ENCODE results near the gene VMAC. TPM values are rescaled to one million over a fixed set of nuclear protein-coding genes. Genes with fewer than 3 reads are reported as not detected.

Gene VMAC
- polyA plus RNA-seq, 1 donor (not counting 4 experiments of a cell fraction or from before 2014, with no cell fraction given) = 2.2 TPM

DNA sequence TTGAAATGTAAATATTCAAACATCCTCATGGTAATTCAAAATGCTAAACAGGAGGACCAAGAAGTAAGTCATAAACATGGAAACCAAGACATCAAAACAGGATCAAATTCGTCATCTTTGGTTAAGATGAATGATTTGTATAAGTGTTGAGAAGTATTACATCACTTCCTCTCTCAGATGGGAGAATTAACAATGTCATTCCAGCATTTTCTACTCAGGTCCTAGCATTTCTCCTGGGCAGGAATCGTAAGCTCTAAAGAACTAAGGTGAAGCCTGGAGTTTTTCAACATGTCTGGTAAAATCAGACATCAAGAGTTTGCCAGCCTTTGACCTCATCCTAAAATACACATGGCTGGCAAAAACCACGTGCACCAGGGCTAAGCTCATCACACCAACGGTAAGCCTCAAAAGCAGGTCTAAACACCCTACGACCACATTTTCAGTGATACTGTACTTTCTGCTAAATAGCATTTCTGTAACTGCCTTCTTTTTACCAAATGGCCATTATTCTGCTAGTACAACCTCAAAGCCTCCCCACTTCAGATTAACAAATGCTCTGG lies 48.4 kb downstream of the VMAC start:
- FAIRE-seq = peak; percentile 17

DNA sequence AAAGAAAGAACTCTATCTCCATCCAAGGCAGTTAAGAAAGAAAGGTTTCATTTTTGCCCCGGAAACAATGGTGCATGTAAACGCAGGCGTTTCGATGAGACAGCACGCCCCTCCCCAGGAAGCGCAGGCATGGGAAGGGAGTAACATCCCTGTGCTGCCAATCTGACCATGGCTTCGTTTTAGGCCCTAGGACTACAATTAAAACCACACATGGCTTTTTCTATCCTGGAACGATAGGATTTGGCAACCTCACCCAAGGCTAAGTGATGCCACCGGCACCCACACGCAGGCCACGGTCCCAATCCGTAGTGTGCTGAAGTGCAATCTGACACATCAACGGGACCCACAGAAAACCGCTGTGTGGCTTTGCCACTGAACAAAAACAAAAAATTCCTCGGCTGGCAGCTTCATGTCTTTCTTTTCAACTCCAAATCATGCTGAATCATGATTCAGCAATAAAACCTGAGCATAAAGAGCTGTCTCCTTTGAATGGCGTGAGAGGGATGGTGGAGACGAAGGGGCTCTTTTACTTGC lies 49.1 kb downstream of the VMAC start:
- Histone ChIP-seq H3K9me1 (ENCODE audit: control insufficient read depth, extremely low read depth, insufficient read depth, low read length) (peaks cover 3% of the 10 kb centered on the region), H3K4me3 (ENCODE audit: control insufficient read depth in 2 of 3, extremely low read depth in 1 of 3, insufficient read depth in 2 of 3, low read depth in 1 of 3, low read length in 3 of 3) (no peak overlapping the region), H3K4me2 (ENCODE audit: control insufficient read depth, extremely low read depth, insufficient read depth, low read depth, low read length) (no peak overlapping the region), H3K27ac (ENCODE audit: control insufficient read depth, insufficient read depth, low read length) (no peak overlapping the region), H3K27me3 (ENCODE audit: control insufficient read depth, extremely low read depth, insufficient read depth, low read length) (no peaks in the 10 kb centered on the region), H2AFZ (ENCODE audit: control insufficient read depth, low read length) (no peak overlapping the region), H4K20me1 (ENCODE audit: control insufficient read depth, extremely low read depth, insufficient read depth, low read length) (peaks cover 23% of the 10 kb centered on the region), H3K9me3 (ENCODE audit: control insufficient read depth, low read depth, low read length) (no peaks in the 10 kb centered on the region), H3K36me3 (ENCODE audit: control insufficient read depth in 2 of 2, extremely low read depth in 1 of 2, insufficient read depth in 2 of 2, low read length in 2 of 2) (peaks cover 6 to 10% of the 10 kb centered on the region in 2 experiments), H3K79me2 (ENCODE audit: control insufficient read depth, insufficient read depth, low read length) (peaks cover 88% of the 10 kb centered on the region), H3K9ac (ENCODE audit: control insufficient read depth, extremely low read depth, insufficient read depth, low read length) (no peak overlapping the region), H3K4me1 (ENCODE audit: control insufficient read depth, extremely low read depth, insufficient read depth, low read length) (peaks cover 3% of the 10 kb centered on the region)
- dilution Hi-C loops (cut with MboI; ENCODE audit: extremely low pct_ligation_motif_present, low sequenced_read_pairs) = no loop called here
- TF ChIP-seq, protein P1, sequence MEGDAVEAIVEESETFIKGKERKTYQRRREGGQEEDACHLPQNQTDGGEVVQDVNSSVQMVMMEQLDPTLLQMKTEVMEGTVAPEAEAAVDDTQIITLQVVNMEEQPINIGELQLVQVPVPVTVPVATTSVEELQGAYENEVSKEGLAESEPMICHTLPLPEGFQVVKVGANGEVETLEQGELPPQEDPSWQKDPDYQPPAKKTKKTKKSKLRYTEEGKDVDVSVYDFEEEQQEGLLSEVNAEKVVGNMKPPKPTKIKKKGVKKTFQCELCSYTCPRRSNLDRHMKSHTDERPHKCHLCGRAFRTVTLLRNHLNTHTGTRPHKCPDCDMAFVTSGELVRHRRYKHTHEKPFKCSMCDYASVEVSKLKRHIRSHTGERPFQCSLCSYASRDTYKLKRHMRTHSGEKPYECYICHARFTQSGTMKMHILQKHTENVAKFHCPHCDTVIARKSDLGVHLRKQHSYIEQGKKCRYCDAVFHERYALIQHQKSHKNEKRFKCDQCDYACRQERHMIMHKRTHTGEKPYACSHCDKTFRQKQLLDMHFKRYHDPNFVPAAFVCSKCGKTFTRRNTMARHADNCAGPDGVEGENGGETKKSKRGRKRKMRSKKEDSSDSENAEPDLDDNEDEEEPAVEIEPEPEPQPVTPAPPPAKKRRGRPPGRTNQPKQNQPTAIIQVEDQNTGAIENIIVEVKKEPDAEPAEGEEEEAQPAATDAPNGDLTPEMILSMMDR (optimal IDR thresholded peaks at IDR 0.05 in 1 of 3, IDR thresholded peaks at IDR 0.05 in 1 of 3, conservative IDR thresholded peaks at IDR 0.05 in 1 of 3; ENCODE audit: extremely low read depth in 1 of 3, insufficient read depth in 2 of 3, low read length in 3 of 3) = no peak
- no peak for FAIRE-seq
- DNase-seq (ENCODE audit: low read depth, low spot score) = no peak

More for the DNA sequence above, 48.4 kb downstream of the VMAC start:
- Histone ChIP-seq H3K9me3 (ENCODE audit: control insufficient read depth, low read depth, low read length) (no peaks in the 10 kb centered on the region), H3K27me3 (ENCODE audit: control insufficient read depth, extremely low read depth, insufficient read depth, low read length) (no peaks in the 10 kb centered on the region), H2AFZ (ENCODE audit: control insufficient read depth, low read length) (no peak overlapping the region), H3K9ac (ENCODE audit: control insufficient read depth, extremely low read depth, insufficient read depth, low read length) (no peak overlapping the region), H3K36me3 (ENCODE audit: control insufficient read depth in 2 of 2, extremely low read depth in 1 of 2, insufficient read depth in 2 of 2, low read length in 2 of 2) (peaks cover 6 to 10% of the 10 kb centered on the region in 2 experiments), H3K4me3 (ENCODE audit: control insufficient read depth in 2 of 3, extremely low read depth in 1 of 3, insufficient read depth in 2 of 3, low read depth in 1 of 3, low read length in 3 of 3) (no peak overlapping the region), H4K20me1 (ENCODE audit: control insufficient read depth, extremely low read depth, insufficient read depth, low read length) (peaks cover 23% of the 10 kb centered on the region), H3K4me1 (ENCODE audit: control insufficient read depth, extremely low read depth, insufficient read depth, low read length) (peaks cover 3% of the 10 kb centered on the region), H3K79me2 (ENCODE audit: control insufficient read depth, insufficient read depth, low read length) (peaks cover 83% of the 10 kb centered on the region), H3K27ac (ENCODE audit: control insufficient read depth, insufficient read depth, low read length) (peak overlapping the region; percentile 12), H3K4me2 (ENCODE audit: control insufficient read depth, extremely low read depth, insufficient read depth, low read depth, low read length) (no peak overlapping the region), H3K9me1 (ENCODE audit: control insufficient read depth, extremely low read depth, insufficient read depth, low read length) (peaks cover 3% of the 10 kb centered on the region)
- dilution Hi-C loops (cut with MboI; ENCODE audit: extremely low pct_ligation_motif_present, low sequenced_read_pairs) = no loop called here
- DNase-seq (ENCODE audit: low read depth, low spot score) = no peak
- TF ChIP-seq, protein P1 (optimal IDR thresholded peaks at IDR 0.05 in 1 of 3, IDR thresholded peaks at IDR 0.05 in 1 of 3, conservative IDR thresholded peaks at IDR 0.05 in 1 of 3; ENCODE audit: extremely low read depth in 1 of 3, insufficient read depth in 2 of 3, low read length in 3 of 3) = no peak
- TF ChIP-seq EZH2 (IDR thresholded peaks at IDR 0.05; ENCODE audit: low read length) = no peak
